Left kidney (tissue), 2 donors: ENCODE results near the gene MACROD1. TPM values are rescaled to one million over a fixed set of nuclear protein-coding genes. Genes with fewer than 3 reads are reported as not detected.

Experiments
- DNase-seq: peaks from one replicate; pipeline ENCODE4 v3.0.0-alpha.2; 2013
- polyA plus RNA-seq: library from polyadenylated mRNA; unstranded; fragments of 120-200 nt; gene quantifications from one replicate; pipeline ENCODE4 v1.2.1, GENCODE V29; 2013; ENCODE audit not compliant: insufficient read length

The MACROD1 gene
- polyA plus RNA-seq, 1 donor = 13.3 TPM

GRCh38 chr11:64132191-64132771 lies 33.6 kb downstream of the MACROD1 start:
- DNase-seq = no peak

GRCh38 chr11:64131683-64132190 lies 34.2 kb downstream of the MACROD1 start:
- DNase-seq = no peak

GRCh38 chr11:64130618-64131017 lies 35.3 kb downstream of the MACROD1 start:
- DNase-seq = no peak

GRCh38 chr11:64129403-64129802 lies 36.5 kb downstream of the MACROD1 start:
- no peak for DNase-seq

- no peak for DNase-seq
These were observed 37.5 kb downstream of the MACROD1 start for GRCh38 chr11:64128255-64129006.

GRCh38 chr11:64127267-64128072 lies 38.4 kb downstream of the MACROD1 start:
- no peak for DNase-seq

- DNase-seq = no peak
These were observed 39.1 kb downstream of the MACROD1 start for GRCh38 chr11:64126796-64127195.

GRCh38 chr11:64126371-64126770 lies 39.5 kb downstream of the MACROD1 start:
- DNase-seq = no peak

- no peak for DNase-seq
These were observed 40.2 kb downstream of the MACROD1 start for GRCh38 chr11:64125676-64126075.

- no peak for DNase-seq
These were observed 41.8 kb downstream of the MACROD1 start for GRCh38 chr11:64124147-64124546.

- DNase-seq = no peak
These were observed 42.2 kb downstream of the MACROD1 start for GRCh38 chr11:64123679-64124078.

GRCh38 chr11:64122411-64123410 lies 43.2 kb downstream of the MACROD1 start:
- DNase-seq = no peak

- no peak for DNase-seq
These were observed 44.1 kb downstream of the MACROD1 start for GRCh38 chr11:64121663-64122410.

- no peak for DNase-seq
These were observed 44.9 kb downstream of the MACROD1 start for GRCh38 chr11:64120951-64121569.

- no peak for DNase-seq
These were observed 46.2 kb downstream of the MACROD1 start for GRCh38 chr11:64119700-64120099.

GRCh38 chr11:64118876-64119665 lies 46.8 kb downstream of the MACROD1 start:
- no peak for DNase-seq

- DNase-seq = no peak
These were observed 48.0 kb downstream of the MACROD1 start for GRCh38 chr11:64117763-64118459.
